GM21447 (cell line): ENCODE results near the gene NAV1.
"Not testable (repeated sequence)": the region's sequence is repeated elsewhere in the genome, so short reads cannot be mapped to it uniquely, and the experiment has no call there.

ENCODE experiments used
- ATAC-seq: cut with Tn5 transposase; IDR thresholded peaks from one replicate; pipeline ENCODE4 v1.9.1; 2021; ENCODE audit not compliant: unreplicated experiment

NAV1 gene

GRCh38 chr1:201545851-201546492 lies 7.0 kb downstream of the NAV1 start:
- no peak for ATAC-seq

GRCh38 chr1:201549522-201549921 lies 10.6 kb downstream of the NAV1 start:
- not testable (repeated sequence) for ATAC-seq

- no peak for ATAC-seq
Observed at GRCh38 chr1:201551096-201551495, 12.2 kb downstream of the NAV1 start.

GRCh38 chr1:201551877-201552731 lies 13.2 kb downstream of the NAV1 start:
- no peak for ATAC-seq

- no peak for ATAC-seq
Observed at GRCh38 chr1:201552941-201553351, 14.0 kb downstream of the NAV1 start.

- no peak for ATAC-seq
Observed at GRCh38 chr1:201553496-201554189, 14.7 kb downstream of the NAV1 start.

- no peak for ATAC-seq
Observed at GRCh38 chr1:201554190-201554600, 15.3 kb downstream of the NAV1 start.

- ATAC-seq: no peak
Observed at GRCh38 chr1:201554789-201555592, 16.1 kb downstream of the NAV1 start.

- ATAC-seq: no peak
Observed at GRCh38 chr1:201555593-201555945, 16.6 kb downstream of the NAV1 start.

- no peak for ATAC-seq
Observed at GRCh38 chr1:201556841-201557571, 18.1 kb downstream of the NAV1 start.

GRCh38 chr1:201557572-201557958 lies 18.6 kb downstream of the NAV1 start:
- no peak for ATAC-seq

- no peak for ATAC-seq
Observed at GRCh38 chr1:201559679-201560162, 20.8 kb downstream of the NAV1 start.

- ATAC-seq: no peak
Observed at GRCh38 chr1:201560328-201561194, 21.6 kb downstream of the NAV1 start.

- ATAC-seq: no peak
Observed at GRCh38 chr1:201561195-201561564, 22.3 kb downstream of the NAV1 start.

GRCh38 chr1:201561601-201562000 lies 22.7 kb downstream of the NAV1 start:
- no peak for ATAC-seq

GRCh38 chr1:201562257-201562656 lies 23.3 kb downstream of the NAV1 start:
- no peak for ATAC-seq

GRCh38 chr1:201562659-201563405 lies 23.9 kb downstream of the NAV1 start:
- ATAC-seq: no peak

GRCh38 chr1:201563406-201563780 lies 24.5 kb downstream of the NAV1 start:
- ATAC-seq: no peak

- ATAC-seq: no peak
Observed at GRCh38 chr1:201563941-201564340, 25.0 kb downstream of the NAV1 start.
